Mucosa of descending colon (tissue), 3 donors: ENCODE measurements around the gene GNL2. TPM values are rescaled to one million over a fixed set of nuclear protein-coding genes. Genes with fewer than 3 reads are reported as not detected.

ENCODE experiments used
- ATAC-seq: fragments of 200-7000 bp; cut with Tn5 transposase; one replicate; pipeline ENCODE4 v1.9.1; 2020; ENCODE audit warnings: mild to moderate bottlenecking, moderate library complexity
- DNase-seq, 3 donors: peaks; one replicate each; pipeline ENCODE4 v3.0.0-alpha.2; 2020
- H3K36me3 ChIP-seq: fragments of 200-600 bp; one replicate; pipeline ENCODE4 v1.8.0; 2021; ENCODE audit warnings: low read depth, mild to moderate bottlenecking
- H3K4me1 ChIP-seq: fragments of 200-600 bp; one replicate; pipeline ENCODE4 v1.8.0; 2021; ENCODE audit warnings: low read depth, mild to moderate bottlenecking
- H3K4me3 ChIP-seq: fragments of 200-600 bp; one replicate; pipeline ENCODE4 v1.8.0; 2021; ENCODE audit warnings: mild to moderate bottlenecking
- H3K9me3 ChIP-seq: fragments of 200-600 bp; one replicate; pipeline ENCODE4 v1.8.0; 2021; ENCODE audit warnings: mild to moderate bottlenecking
- intact Hi-C, 2 donors: fragments of 100-400 bp; cut with DNase I in 1 of 2; cut with micrococcal nuclease in 1 of 2; formaldehyde crosslinking; loops; one replicate each; pipeline versions ENCODE4 v1.11.0 to v1.11.1; 2022; cut with DNase I, micrococcal nuclease
- total RNA-seq, 3 donors: library from RNA; stranded (reverse); fragmentation: NEBNext Ultra II Directional in 2 of 3; extraction: Animal tissue kit (Norgen Biotek cat#: 25700) in 2 of 3; gene quantifications; one replicate each; pipeline versions ENCODE4 v1.2.1 to v1.2.4, GENCODE V29; 2021 to 2023
- TF ChIP-seq, protein P1 (sequence below): fragments of 200-600 bp; IDR thresholded peaks from one replicate; pipeline ENCODE4 v1.8.0; 2022; ENCODE audit warnings: antibody characterized with exemption, mild to moderate bottlenecking
- donor health status: DM: no; HTN: no; CAD: no; lungs with moderate emphysema.
- donor health status: DM: no; HTN: no; CAD: no.
- donor health status: DM: no; HTN: yes; CAD: no.

GNL2 gene
- total RNA-seq, 3 donors from 2014 or later, result 31.2 to 38.4 (median 34.0) TPM

- intact Hi-C loops, result no loop called here
- Histone ChIP-seq H3K36me3 (no peaks in the 10 kb centered on the region), H3K4me3 (no peak overlapping the region), H3K4me1 (no peaks in the 10 kb centered on the region), H3K9me3 (no peaks in the 10 kb centered on the region)
- no peak for DNase-seq
- ATAC-seq, result no peak
- TF ChIP-seq, protein P1, sequence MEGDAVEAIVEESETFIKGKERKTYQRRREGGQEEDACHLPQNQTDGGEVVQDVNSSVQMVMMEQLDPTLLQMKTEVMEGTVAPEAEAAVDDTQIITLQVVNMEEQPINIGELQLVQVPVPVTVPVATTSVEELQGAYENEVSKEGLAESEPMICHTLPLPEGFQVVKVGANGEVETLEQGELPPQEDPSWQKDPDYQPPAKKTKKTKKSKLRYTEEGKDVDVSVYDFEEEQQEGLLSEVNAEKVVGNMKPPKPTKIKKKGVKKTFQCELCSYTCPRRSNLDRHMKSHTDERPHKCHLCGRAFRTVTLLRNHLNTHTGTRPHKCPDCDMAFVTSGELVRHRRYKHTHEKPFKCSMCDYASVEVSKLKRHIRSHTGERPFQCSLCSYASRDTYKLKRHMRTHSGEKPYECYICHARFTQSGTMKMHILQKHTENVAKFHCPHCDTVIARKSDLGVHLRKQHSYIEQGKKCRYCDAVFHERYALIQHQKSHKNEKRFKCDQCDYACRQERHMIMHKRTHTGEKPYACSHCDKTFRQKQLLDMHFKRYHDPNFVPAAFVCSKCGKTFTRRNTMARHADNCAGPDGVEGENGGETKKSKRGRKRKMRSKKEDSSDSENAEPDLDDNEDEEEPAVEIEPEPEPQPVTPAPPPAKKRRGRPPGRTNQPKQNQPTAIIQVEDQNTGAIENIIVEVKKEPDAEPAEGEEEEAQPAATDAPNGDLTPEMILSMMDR, result no peak
Measured at GRCh38 chr1:37614105-37614504, 18.4 kb upstream of the GNL2 start.

GRCh38 chr1:37612186-37612585 is 16.4 kb upstream of the GNL2 start:
- intact Hi-C loops, result no loop called here
- no peaks in the 10 kb centered on the region for H3K4me1 ChIP-seq
- no peak overlapping the region for H3K4me3 ChIP-seq
- TF ChIP-seq, protein P1, result no peak
- ATAC-seq (no peak), DNase-seq (no peak)
- no peaks in the 10 kb centered on the region for H3K36me3 ChIP-seq
- H3K9me3 ChIP-seq, result no peaks in the 10 kb centered on the region

DNA sequence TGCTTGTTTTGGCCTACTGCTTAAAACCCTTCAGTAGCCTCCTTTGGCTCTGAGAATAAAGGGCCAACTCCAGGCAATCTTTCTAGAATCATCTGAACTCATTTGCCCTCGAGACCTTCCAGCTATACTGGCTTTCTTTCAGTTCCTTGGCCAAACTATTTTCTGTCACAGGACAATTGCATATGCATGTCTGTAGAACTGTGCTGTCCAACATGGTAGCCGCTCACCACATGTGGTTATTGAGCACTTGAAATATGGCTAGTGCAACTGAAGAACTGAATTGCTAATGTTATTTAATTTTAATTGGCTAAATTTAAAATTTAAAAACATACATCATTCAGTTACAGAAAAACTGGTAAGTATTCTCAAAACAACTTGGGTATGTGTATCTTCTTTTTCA is 14.3 kb upstream of the GNL2 start:
- no peaks in the 10 kb centered on the region for H3K36me3 ChIP-seq
- no peaks in the 10 kb centered on the region for H3K9me3 ChIP-seq
- no peak for ATAC-seq
- H3K4me1 ChIP-seq, result no peaks in the 10 kb centered on the region
- intact Hi-C loops, result loop anchor here (5.0 to 10.0 kb wide), 2 partner anchors 72 to 75 kb away; no protein-coding TSS in a partner anchor
- DNase-seq, result no peak
- H3K4me3 ChIP-seq, result no peak overlapping the region
- TF ChIP-seq, protein P1, result no peak

DNA sequence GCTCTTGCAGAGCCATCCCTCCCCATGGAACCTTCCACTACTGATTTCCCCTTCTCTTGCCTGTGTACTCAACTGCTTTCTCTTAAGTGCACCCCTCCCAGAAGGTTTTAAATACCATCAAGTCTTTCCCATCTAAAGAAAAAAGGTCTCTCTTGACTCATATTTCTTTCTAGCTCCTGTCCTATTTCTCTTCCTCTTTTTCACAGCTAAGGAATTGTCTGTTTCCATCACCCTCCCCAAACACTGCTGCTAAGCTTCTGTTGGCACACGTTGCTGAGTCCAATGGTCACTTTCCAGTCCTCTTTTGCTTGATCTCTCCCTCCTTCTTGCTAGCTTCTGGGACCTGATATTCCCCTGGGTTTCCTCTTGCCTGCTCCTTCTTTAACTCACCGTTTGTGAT is 13.3 kb upstream of the GNL2 start:
- H3K9me3 ChIP-seq, result no peaks in the 10 kb centered on the region
- intact Hi-C loops, result loop anchor here (5.0 to 10.0 kb wide), 2 partner anchors 73 to 76 kb away; no protein-coding TSS in a partner anchor
- no peaks in the 10 kb centered on the region for H3K36me3 ChIP-seq
- ATAC-seq (no peak), DNase-seq (no peak)
- TF ChIP-seq, protein P1, result no peak
- no peak overlapping the region for H3K4me3 ChIP-seq
- no peaks in the 10 kb centered on the region for H3K4me1 ChIP-seq

DNA sequence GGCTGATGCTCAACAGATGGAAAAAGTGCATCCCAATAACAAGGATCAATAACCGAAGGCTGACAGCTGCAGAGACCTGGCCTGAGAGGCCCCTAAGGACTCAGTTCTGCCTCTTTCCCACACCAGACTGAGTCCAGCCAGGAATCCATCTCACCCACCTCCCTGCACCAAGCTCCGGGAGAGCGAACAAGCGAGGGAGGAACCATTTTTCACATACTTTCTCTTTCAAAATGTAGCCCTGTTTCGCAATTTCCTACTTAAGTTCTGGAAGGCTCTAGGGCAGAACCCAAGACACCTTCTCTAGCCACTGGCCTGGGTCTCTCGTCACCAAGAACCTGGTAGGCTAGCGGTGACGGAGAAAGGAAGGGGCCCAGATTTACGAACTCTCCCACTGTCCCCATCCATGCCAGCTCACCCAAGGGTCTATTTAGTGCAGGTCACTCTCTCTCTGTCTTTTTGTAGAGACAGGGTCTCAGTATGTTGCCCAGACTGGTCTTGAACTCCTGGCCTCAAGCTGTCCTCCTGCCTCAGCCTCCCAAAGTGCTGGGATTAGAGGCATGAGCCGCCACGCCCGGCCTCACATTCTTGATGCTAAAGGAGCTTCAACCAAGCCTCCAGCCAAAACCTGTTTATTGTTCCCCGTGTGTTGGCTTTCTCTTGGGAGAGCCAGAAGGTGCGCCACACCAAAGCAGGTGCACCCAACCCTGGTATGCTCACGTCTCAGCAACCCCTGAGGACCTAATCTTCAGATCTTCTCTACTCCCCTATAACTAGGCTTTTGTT is 10.9 kb upstream of the GNL2 start:
- Histone ChIP-seq H3K9me3 (no peaks in the 10 kb centered on the region), H3K4me3 (no peak overlapping the region), H3K36me3 (no peaks in the 10 kb centered on the region), H3K4me1 (no peaks in the 10 kb centered on the region)
- no peak for DNase-seq
- intact Hi-C loops, result loop anchor here (5.0 to 10.0 kb wide), 2 partner anchors 76 to 78 kb away; no protein-coding TSS in a partner anchor
- TF ChIP-seq, protein P1, result no peak
- no peak for ATAC-seq
